VCaP (cell line): ENCODE measurements around the gene PUM2.
"Not testable (repeated sequence)": the region's sequence is repeated elsewhere in the genome, so short reads cannot be mapped to it uniquely, and the experiment has no call there.

Experiments used
- H3K27ac ChIP-seq: fragments of 450-650 bp; 2 replicates; pipeline ENCODE4 v1.5.1; 2017
- CTCF ChIP-seq: fragments of 450-650 bp; conservative IDR thresholded peaks from 2 replicates; pipeline ENCODE4 v1.5.1; 2017; ENCODE audit warnings: mild to moderate bottlenecking, moderate library complexity

PUM2 gene

GRCh38 chr2:20273042-20273441 lies 77.6 kb downstream of the PUM2 start:
- H3K27ac ChIP-seq: no peak overlapping the region
- TF ChIP-seq CTCF: no peak

- not testable (repeated sequence) for H3K27ac ChIP-seq
Observed at GRCh38 chr2:20268317-20268716, 82.3 kb downstream of the PUM2 start.

GRCh38 chr2:20267529-20267928 lies 83.1 kb downstream of the PUM2 start:
- TF ChIP-seq CTCF: no peak
- H3K27ac ChIP-seq: no peak overlapping the region

GRCh38 chr2:20264629-20265028 lies 86.0 kb downstream of the PUM2 start:
- TF ChIP-seq CTCF: no peak
- H3K27ac ChIP-seq: no peak overlapping the region

- no peak overlapping the region for H3K27ac ChIP-seq
- TF ChIP-seq CTCF: no peak
Observed at GRCh38 chr2:20257411-20257810, 93.2 kb downstream of the PUM2 start.

- TF ChIP-seq CTCF: no peak
- H3K27ac ChIP-seq: no peak overlapping the region
Observed at GRCh38 chr2:20254731-20255130, 95.9 kb downstream of the PUM2 start.

- TF ChIP-seq CTCF: no peak
- no peak overlapping the region for H3K27ac ChIP-seq
Observed at GRCh38 chr2:20250436-20250835, 100.2 kb downstream of the PUM2 start.

- H3K27ac ChIP-seq: no peak overlapping the region
- no peak for TF ChIP-seq CTCF
Observed at GRCh38 chr2:20249170-20249569, 101.5 kb downstream of the PUM2 start.
